B cell (primary cell): ENCODE data around the gene TRNT1.

Experiments
- CTCF ChIP-seq: fragments of 200-600 bp; IDR thresholded peaks from one replicate; pipeline ENCODE4 v1.8.0; 2022; ENCODE audit warnings: antibody characterized with exemption, mild to moderate bottlenecking
- EZH2 ChIP-seq: IDR thresholded peaks from 2 replicates; pipeline ENCODE4 v1.6.1; 2012; ENCODE audit warnings: borderline replicate concordance, low read depth, mild to moderate bottlenecking, moderate library complexity, low read length; ENCODE audit not compliant: insufficient read depth, poor library complexity, severe bottlenecking

DNA sequence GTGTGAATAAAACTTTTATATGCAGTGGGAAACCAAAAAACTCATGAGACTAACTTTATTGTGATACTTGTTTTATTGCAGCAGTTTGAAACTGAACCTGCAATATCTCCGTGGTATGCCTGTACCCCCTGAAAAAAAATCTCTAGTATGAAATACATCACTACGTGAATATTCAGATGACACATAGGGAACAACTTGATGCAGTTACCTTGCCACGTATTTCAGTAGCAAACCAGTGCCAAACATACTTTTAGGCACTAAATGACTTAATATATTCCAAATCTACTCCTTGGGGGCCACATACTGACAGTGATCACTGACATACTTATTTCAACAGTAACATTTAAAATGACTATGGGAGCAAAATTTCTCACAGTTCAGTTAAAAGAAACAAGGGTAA, 38.9 kb downstream of the TRNT1 start:
- TF ChIP-seq EZH2 (no peak), CTCF (no peak)
